Activated naive CD4-positive, alpha-beta T cell treated with anti-CD3 and anti-CD28 coated beads, Interleukin-2, amount 10 ng/mL, durations not matched to agents 7 days and 5 days (primary cell): Measurements from ENCODE around the gene UGT2A1.

Experiments used
- CTCF ChIA-PET: fragments of 350-600 bp; sonication (Branson Sonifier 250); formaldehyde crosslinking; loops from one replicate; lab custom pipeline; 2021; ENCODE audit warnings: antibody characterized with exemption; lab: Charles Lee
- DNase-seq: peaks from one replicate; pipeline ENCODE4 v3.0.0-alpha.2; 2020
- H3K27ac Mint-ChIP-seq: one replicate; pipeline ENCODE4 v1.8.0; 2021; ENCODE audit warnings: mild to moderate bottlenecking, moderate library complexity, mixed read lengths
- H3K27me3 Mint-ChIP-seq: one replicate; pipeline ENCODE4 v1.8.0; 2021; ENCODE audit warnings: mild to moderate bottlenecking, mixed read lengths
- H3K36me3 Mint-ChIP-seq: one replicate; pipeline ENCODE4 v1.8.0; 2021; ENCODE audit warnings: mixed read lengths
- H3K4me1 Mint-ChIP-seq: one replicate; pipeline ENCODE4 v1.8.0; 2021; ENCODE audit warnings: mixed read lengths
- H3K4me3 Mint-ChIP-seq: one replicate; pipeline ENCODE4 v1.8.0; 2021; ENCODE audit warnings: mild to moderate bottlenecking, moderate library complexity, mixed read lengths
- H3K9me3 Mint-ChIP-seq: one replicate; pipeline ENCODE4 v1.8.0; 2021; ENCODE audit warnings: mixed read lengths

Gene UGT2A1

DNA sequence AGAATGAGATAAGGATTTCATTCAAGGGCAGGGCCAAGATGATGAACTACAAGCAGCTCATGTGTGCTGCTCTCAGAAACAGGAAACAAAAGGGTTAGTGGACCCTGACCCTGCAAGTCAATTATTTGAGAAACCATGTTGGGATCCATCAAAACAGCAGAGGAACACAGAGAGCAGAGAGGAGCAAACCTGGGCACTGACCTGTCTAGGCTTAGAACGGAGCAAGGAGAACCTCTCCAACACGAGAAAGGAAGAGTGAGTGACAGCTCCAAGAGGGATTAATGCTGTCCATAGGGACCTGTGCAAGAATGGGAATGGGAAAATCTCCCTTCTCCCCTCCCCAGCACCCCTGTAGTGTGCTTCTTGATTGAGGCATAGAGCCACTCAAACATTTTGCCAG is 103.4 kb downstream of the UGT2A1 start:
- H3K4me1 Mint-ChIP-seq: no peaks in the 10 kb centered on the region
- H3K4me3 Mint-ChIP-seq: no peak overlapping the region
- DNase-seq: no peak
- no peaks in the 10 kb centered on the region for H3K9me3 Mint-ChIP-seq
- H3K27me3 Mint-ChIP-seq: no peaks in the 10 kb centered on the region
- no peak overlapping the region for H3K27ac Mint-ChIP-seq
- H3K36me3 Mint-ChIP-seq: no peaks in the 10 kb centered on the region
- CTCF ChIA-PET: no interaction called here

GRCh38 chr4:69546134-69546765 is 106.8 kb downstream of the UGT2A1 start:
- Mint-ChIP-seq H3K36me3 (no peaks in the 10 kb centered on the region), H3K27ac (no peak overlapping the region), H3K9me3 (no peaks in the 10 kb centered on the region), H3K4me3 (no peak overlapping the region), H3K4me1 (no peaks in the 10 kb centered on the region), H3K27me3 (no peaks in the 10 kb centered on the region)
- DNase-seq: no peak
- CTCF ChIA-PET: no interaction called here
